Activated naive CD8-positive, alpha-beta T cell treated with anti-CD3 and anti-CD28 coated beads, Interleukin-2, amount 10 ng/mL, durations not matched to agents 7 days and 5 days (primary cell): ENCODE results near the gene NPLOC4. TPM values are rescaled to one million over a fixed set of nuclear protein-coding genes. Genes with fewer than 3 reads are reported as not detected.

Experiments used
- ATAC-seq: fragments of 150-1000 bp; cut with Tn5 transposase; one replicate; pipeline ENCODE4 v1.10.0; 2021; ENCODE audit warnings: low read depth, moderate library complexity
- POLR2A ChIA-PET: fragments of 350-600 bp; sonication (Branson Sonifier 250); formaldehyde crosslinking; loops from one replicate; lab custom pipeline; 2021; ENCODE audit warnings: antibody characterized with exemption; lab: Charles Lee
- DNase-seq: peaks from one replicate; pipeline ENCODE4 v3.0.0; 2021
- H3K27ac Mint-ChIP-seq: one replicate; pipeline ENCODE4 v1.8.0; 2022; ENCODE audit warnings: mild to moderate bottlenecking, mixed read lengths
- H3K27me3 Mint-ChIP-seq: one replicate; pipeline ENCODE4 v1.8.0; 2022; ENCODE audit warnings: mild to moderate bottlenecking, moderate library complexity, mixed read lengths
- H3K36me3 Mint-ChIP-seq: one replicate; pipeline ENCODE4 v1.8.0; 2021; ENCODE audit warnings: mild to moderate bottlenecking, mixed read lengths
- H3K4me1 Mint-ChIP-seq: one replicate; pipeline ENCODE4 v1.8.0; 2021; ENCODE audit warnings: mixed read lengths
- H3K4me3 Mint-ChIP-seq: one replicate; pipeline ENCODE4 v1.8.0; 2022; ENCODE audit warnings: mild to moderate bottlenecking, moderate library complexity, mixed read lengths
- H3K9me3 Mint-ChIP-seq: one replicate; pipeline ENCODE4 v1.8.0; 2021; ENCODE audit warnings: mixed read lengths
- total RNA-seq, 2 experiments: library from RNA; stranded (reverse); gene quantifications; one replicate each; pipeline ENCODE4 v1.2.3, GENCODE V29; 2021

The NPLOC4 gene
- total RNA-seq, 2 experiments from 2014 or later = 96.9 to 109 TPM

DNA sequence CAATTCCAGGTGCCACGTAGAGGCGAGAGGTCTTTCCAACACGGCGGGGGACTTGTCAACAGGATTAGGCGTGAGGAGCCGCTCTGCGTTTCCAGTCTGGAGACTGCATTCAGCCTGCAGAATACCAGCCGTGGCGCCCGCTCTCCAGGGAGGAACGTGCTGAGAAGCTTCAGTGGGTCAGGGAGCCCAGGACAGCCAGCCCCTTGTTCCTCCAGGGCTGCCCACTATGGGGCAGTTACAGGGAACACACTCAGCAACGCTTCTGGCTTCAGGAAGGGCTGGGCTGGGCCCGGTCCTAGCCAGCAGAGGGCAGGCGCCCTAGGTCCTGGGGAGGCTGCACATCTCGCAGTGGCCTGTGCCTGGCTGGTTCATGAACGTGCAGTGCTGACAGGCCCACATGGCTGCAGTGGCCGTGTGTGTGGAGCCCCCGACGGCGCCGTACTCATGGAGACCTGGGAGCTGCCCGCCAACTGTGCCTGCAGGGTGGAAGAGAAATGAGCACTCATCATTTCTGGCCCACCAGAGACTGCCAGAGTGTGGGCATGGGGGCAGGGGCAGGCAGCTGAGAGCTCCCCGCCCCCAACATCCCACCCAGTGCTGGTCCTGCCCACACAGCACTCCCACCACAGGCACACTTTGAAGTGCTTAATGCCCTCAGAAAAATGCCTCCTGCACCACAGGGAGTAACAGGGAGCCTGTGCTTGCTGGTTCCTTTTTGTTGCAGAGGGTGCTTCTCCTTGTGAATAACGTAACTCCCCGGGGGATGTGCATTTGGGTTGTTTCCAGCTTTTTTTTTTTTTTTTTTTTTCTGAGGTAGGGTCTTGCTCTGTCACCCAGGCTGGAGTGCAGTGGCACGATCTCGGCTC, 77.7 kb downstream of the NPLOC4 start:
- no peak for ATAC-seq
- Mint-ChIP-seq H3K9me3 (no peaks in the 10 kb centered on the region), H3K27ac (no peak overlapping the region), H3K27me3 (no peaks in the 10 kb centered on the region), H3K4me3 (no peak overlapping the region), H3K36me3 (peaks cover 10% of the 10 kb centered on the region), H3K4me1 (peaks cover 3% of the 10 kb centered on the region)
- DNase-seq = no peak
- POLR2A ChIA-PET = no interaction called here

DNA sequence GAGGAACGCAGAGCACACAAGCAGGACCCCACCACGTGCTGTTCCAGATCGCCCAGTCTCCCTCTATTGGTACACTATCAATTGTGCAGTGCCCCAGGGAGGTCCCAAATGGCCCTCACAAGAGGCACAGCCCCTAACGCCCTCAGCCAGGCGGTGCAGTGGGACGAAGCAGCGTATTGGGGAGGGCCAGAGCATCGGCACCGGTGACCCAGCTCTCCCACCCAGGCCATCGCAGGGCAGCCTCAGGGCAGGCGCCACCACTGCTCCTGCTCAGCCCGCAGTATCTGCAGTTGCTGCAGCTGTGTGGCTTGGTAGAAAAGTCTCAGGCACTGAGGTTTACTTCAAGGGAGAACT, 78.8 kb downstream of the NPLOC4 start:
- DNase-seq = no peak
- POLR2A ChIA-PET = no interaction called here
- H3K4me3 Mint-ChIP-seq = no peak overlapping the region
- H3K36me3 Mint-ChIP-seq = peaks cover 10% of the 10 kb centered on the region
- no peak overlapping the region for H3K27ac Mint-ChIP-seq
- H3K4me1 Mint-ChIP-seq = peaks cover 12% of the 10 kb centered on the region
- no peaks in the 10 kb centered on the region for H3K9me3 Mint-ChIP-seq
- H3K27me3 Mint-ChIP-seq = no peaks in the 10 kb centered on the region
- no peak for ATAC-seq

DNA sequence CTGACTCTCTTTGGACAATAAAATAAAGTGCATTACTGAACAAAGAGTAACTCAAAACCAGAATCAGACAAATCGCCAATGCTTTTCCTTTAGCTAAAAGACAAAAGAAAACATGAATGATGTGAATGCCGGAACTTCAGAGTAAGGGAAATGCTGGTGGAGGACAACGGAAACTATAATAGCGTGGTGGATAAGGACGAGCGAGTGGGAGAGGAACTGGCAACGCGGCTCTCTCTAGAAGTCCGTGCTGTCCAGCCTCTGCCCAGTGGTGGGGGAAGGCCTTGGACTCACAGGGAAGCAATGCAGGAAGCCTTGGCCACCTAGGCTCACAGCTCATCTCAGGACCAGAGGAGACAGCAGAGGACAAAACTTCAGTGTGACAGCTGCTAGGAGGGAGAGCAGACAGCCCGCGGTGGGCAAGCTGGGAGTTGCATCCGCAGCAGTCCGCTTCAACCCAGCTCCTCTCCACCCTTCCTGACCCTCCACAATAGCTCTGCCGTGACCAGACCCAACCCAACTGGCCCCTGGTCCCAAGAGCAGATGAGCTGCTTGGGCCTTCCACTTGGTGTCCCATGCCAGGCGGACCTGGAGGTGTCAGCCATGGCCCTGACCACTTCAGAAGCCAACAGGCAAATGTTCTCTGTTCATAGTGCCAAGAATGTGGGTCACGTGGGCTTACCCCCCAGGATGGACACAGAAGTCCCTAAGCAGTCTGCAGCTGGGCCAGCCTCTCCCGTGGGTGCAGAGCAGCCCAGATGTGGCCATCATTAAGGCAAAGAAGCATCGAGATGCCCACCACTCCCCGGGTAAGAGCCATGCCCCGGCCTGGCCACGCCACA, 79.4 kb downstream of the NPLOC4 start:
- H3K4me1 Mint-ChIP-seq = peaks cover 12% of the 10 kb centered on the region
- H3K9me3 Mint-ChIP-seq = no peaks in the 10 kb centered on the region
- POLR2A ChIA-PET = no interaction called here
- no peak overlapping the region for H3K4me3 Mint-ChIP-seq
- DNase-seq = no peak
- peaks cover 8% of the 10 kb centered on the region for H3K36me3 Mint-ChIP-seq
- H3K27me3 Mint-ChIP-seq = no peaks in the 10 kb centered on the region
- peak overlapping the region; percentile 8 for H3K27ac Mint-ChIP-seq
- ATAC-seq = no peak

DNA sequence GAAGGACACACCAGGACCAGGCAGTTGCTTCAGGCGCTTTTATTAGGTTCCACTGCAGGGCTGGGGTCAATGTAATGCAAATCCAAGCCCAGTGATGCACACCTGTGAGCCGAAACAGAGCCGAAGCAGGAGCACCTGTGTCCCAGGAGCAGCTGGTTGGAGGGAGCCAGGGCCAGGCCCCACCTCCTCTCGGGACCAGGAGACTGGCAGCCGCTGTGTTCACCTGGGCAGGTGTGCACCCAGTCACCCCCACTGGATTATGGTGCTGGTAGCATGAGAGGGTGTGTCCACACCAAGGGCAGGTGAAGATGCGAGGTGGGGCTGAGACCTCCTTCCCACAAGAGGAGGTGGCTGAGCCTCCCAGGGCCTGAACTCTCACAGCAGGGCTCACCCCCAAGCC, 80.0 kb downstream of the NPLOC4 start:
- Mint-ChIP-seq H3K27me3 (no peaks in the 10 kb centered on the region), H3K27ac (peak overlapping the region; percentile 8), H3K4me3 (no peak overlapping the region), H3K36me3 (peaks cover 6% of the 10 kb centered on the region), H3K9me3 (no peaks in the 10 kb centered on the region), H3K4me1 (peaks cover 12% of the 10 kb centered on the region)
- ATAC-seq (no peak), DNase-seq (no peak)
- POLR2A ChIA-PET = no interaction called here

DNA sequence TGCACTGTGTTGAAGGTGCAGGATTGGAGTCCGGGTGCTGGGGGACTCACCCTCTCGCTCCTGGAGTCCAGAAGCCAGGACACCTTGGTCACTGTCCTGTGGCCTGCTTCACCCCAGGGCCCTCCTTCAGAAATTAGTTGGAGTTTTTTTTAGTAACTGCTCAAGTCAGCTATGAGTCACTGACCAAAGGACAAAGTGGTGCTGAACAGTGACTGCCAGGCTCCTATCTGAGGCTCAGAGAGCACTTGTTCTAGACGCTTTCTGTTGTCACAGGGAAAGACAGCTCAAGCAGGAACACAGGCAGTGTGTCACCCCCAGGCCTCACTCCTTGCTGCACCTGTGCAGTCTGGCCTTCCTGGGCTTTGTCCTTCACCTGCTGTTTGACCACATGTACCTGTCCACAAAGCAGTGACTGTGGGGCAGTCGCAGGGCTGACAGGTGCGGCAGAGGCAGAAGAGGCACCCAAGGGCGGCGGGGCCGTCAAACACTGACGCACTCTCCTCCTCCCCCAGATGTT, 80.7 kb downstream of the NPLOC4 start:
- ATAC-seq = no peak
- POLR2A ChIA-PET = no interaction called here
- H3K27ac Mint-ChIP-seq = no peak overlapping the region
- no peaks in the 10 kb centered on the region for H3K9me3 Mint-ChIP-seq
- H3K27me3 Mint-ChIP-seq = no peaks in the 10 kb centered on the region
- peaks cover 16% of the 10 kb centered on the region for H3K4me1 Mint-ChIP-seq
- H3K4me3 Mint-ChIP-seq = no peak overlapping the region
- H3K36me3 Mint-ChIP-seq = peaks cover 6% of the 10 kb centered on the region
- no peak for DNase-seq

DNA sequence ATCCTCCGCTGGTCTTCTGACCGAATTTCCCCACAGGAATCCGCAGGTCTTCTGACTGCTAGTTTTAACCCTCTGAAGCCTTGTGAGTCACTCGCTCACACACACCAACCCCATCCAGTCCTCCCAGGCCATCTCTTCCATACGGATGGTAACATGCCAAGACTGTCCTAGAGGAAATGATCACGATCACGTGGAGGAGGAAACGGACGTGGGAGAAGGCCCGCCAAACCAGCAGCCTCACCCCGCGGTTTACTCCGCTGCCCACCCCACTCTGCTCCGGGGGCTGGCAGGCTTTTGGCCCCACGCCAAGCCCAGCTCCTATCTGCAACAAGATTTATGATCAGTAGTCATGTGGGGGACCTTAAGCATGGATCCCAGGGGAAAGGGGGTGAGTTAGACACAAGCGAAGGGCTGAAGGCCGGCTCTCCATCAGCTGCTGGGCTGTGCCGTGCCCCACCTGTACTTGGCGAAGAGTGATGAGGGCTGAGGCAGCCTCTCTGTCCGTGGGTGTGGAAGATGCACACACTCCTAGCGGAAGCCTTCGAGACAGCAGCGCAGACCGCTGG, 83.2 kb downstream of the NPLOC4 start:
- no peaks in the 10 kb centered on the region for H3K27me3 Mint-ChIP-seq
- H3K36me3 Mint-ChIP-seq = peaks cover 8% of the 10 kb centered on the region
- peak overlapping the region; percentile 88 for H3K27ac Mint-ChIP-seq
- H3K9me3 Mint-ChIP-seq = no peaks in the 10 kb centered on the region
- peak overlapping the region; percentile 87 for H3K4me3 Mint-ChIP-seq
- ATAC-seq (peak; percentile 1), DNase-seq (no peak)
- H3K4me1 Mint-ChIP-seq = peaks cover 19% of the 10 kb centered on the region
- POLR2A ChIA-PET = interaction anchor here (0.7 to 3.2 kb wide), 4 partner anchors 40 to 286 kb away, joined by 3 to 50 read pairs (median 4); partner anchors contain the start of gene ACTG1

DNA sequence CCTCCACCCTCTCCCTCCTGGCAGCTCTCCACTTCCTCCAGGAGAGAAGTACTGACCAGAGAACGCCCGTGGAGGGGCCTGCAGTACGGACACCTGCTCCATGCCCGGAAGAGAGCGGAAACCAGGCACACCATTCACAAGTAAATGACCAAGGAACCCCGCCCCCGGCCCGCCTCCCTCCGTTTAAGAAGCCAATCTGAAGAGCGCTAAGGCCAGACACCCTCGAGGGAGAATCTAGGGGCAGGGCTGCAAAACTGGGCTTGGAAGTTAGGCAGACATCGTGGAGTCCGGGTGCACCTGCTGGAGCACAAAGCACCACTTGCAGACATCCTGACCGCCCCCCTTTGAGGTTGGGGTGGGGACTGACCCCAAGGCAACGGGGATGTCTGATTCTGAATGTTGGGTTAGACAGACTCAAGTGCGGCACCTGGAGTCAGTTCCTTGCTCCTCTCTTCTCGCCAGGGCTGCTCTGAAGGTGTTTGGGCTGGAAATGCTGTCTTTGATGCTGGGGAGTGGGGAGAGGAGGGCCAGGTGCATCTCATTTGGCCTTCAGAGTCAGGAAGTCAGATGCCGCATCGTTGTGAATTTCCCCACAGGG, 83.8 kb downstream of the NPLOC4 start:
- peaks cover 7% of the 10 kb centered on the region for H3K36me3 Mint-ChIP-seq
- peak overlapping the region; percentile 87 for H3K4me3 Mint-ChIP-seq
- DNase-seq = peak; percentile 73
- peak; percentile 77 for ATAC-seq
- H3K27ac Mint-ChIP-seq = peak overlapping the region; percentile 88
- peaks cover 19% of the 10 kb centered on the region for H3K4me1 Mint-ChIP-seq
- POLR2A ChIA-PET = interaction anchor here (0.7 to 3.2 kb wide), 8 partner anchors 14 to 314 kb away, joined by 3 to 50 read pairs (median 6); partner anchors contain the start of genes ACTG1, NDUFAF8 and TEPSIN
- H3K9me3 Mint-ChIP-seq = no peaks in the 10 kb centered on the region
- H3K27me3 Mint-ChIP-seq = no peaks in the 10 kb centered on the region

DNA sequence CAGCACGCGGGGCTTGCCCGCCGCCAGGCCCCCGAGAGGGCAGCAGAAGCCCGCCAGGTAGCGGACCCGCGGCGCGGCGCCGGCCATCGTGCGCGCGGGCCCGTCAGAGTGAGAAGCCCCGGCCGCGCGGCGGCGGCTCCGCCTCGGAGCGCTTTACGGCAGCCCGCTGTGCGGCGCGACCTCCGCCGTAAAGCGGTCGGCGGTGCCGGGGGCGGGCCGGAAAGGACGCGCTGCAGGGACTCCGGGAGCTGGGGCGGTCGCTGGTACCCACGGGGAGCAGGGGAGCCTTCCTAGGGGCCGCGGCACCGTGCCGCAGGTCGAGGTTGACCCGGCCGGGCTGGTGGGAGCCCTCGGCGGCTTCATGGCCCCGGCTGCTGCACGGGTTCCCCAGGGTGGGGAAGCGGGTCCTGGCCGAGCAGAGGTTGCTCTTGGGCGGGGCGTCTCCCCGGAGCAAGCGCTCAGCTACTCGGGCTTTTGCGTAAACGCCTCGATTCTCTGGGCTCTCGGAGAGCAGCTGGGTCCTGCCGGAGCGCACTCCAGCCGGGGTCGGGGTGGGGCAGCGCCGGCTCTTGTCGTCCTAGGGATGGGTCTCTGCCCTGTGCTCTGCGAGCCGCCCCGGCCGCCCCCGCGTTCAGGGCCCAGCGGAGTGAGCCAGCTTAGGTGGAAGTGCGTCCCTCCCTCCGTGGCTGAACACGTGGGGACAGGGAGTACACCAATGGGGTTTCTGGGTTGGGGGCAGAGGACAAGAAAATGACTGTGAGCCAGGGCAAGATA, 84.5 kb downstream of the NPLOC4 start, which contains the start of gene FAAP100:
TSS of gene FAAP100 (minus strand) at position 110 of the 774 bp plus-strand sequence. CDS start at position 87, 23 bp downstream.
- H3K9me3 Mint-ChIP-seq = no peaks in the 10 kb centered on the region
- DNase-seq (peak; percentile 93), ATAC-seq (peak; percentile 56)
- POLR2A ChIA-PET = interaction anchor here (0.6 to 3.2 kb wide), 14 partner anchors 9 to 313 kb away, joined by 3 to 50 read pairs (median 6); partner anchors contain the start of genes ACTG1, CCDC137, NDUFAF8 and OXLD1
- H3K4me1 Mint-ChIP-seq = peaks cover 19% of the 10 kb centered on the region
- H3K36me3 Mint-ChIP-seq = peaks cover 7% of the 10 kb centered on the region
- H3K4me3 Mint-ChIP-seq = peak within 1 kb of the TSS; percentile 88
- H3K27me3 Mint-ChIP-seq = no peaks in the 10 kb centered on the region
- H3K27ac Mint-ChIP-seq = peak within 1 kb of the TSS; percentile 88

DNA sequence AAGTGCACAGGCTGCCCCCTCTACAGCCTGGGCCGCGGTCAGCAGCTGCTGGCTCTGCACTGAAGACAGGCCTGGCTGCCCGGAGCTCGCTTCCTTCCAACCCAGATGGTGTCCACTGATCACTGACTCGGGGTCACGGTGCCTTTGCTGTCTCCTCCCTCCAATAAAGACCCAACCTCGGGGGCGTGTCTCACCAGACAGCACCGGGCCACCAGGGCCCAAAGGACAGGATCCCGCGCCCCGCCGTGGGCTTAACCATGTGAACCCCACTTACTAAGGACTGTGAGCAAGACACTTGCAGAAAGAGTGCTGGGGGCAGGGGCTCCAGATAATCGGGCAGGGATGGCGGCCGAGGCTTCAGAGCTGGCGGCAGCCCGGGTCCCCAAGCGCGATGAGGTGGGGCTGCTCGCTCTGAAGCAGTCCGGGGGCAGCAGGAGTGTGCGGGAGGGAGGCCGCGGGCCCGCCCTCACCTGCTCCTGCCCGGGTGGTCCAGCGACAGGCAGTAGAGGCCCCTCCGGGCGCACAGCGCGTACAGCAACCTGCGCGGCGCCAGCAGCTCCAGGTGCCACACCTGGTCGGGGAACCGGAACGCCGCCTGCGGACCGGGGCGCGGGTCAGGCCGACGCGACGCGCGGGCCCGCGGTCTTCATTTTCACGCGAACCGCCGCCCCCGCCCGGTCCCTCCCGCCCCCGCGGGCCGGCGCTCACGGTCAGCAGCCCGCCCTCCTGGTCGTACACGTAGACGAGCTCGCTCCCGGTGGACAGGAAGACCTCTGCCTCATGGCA, 85.3 kb downstream of the NPLOC4 start:
- H3K9me3 Mint-ChIP-seq = no peaks in the 10 kb centered on the region
- DNase-seq (no peak), ATAC-seq (peak; percentile 3)
- H3K4me1 Mint-ChIP-seq = peaks cover 19% of the 10 kb centered on the region
- H3K36me3 Mint-ChIP-seq = peaks cover 4% of the 10 kb centered on the region
- H3K27me3 Mint-ChIP-seq = no peaks in the 10 kb centered on the region
- POLR2A ChIA-PET = interaction anchor here (0.6 to 3.2 kb wide), 14 partner anchors 8 to 312 kb away, joined by 3 to 50 read pairs (median 6); partner anchors contain the start of genes ACTG1, CCDC137, NDUFAF8 and OXLD1
- peak overlapping the region; percentile 74 for H3K27ac Mint-ChIP-seq
- H3K4me3 Mint-ChIP-seq = peak overlapping the region; percentile 88

DNA sequence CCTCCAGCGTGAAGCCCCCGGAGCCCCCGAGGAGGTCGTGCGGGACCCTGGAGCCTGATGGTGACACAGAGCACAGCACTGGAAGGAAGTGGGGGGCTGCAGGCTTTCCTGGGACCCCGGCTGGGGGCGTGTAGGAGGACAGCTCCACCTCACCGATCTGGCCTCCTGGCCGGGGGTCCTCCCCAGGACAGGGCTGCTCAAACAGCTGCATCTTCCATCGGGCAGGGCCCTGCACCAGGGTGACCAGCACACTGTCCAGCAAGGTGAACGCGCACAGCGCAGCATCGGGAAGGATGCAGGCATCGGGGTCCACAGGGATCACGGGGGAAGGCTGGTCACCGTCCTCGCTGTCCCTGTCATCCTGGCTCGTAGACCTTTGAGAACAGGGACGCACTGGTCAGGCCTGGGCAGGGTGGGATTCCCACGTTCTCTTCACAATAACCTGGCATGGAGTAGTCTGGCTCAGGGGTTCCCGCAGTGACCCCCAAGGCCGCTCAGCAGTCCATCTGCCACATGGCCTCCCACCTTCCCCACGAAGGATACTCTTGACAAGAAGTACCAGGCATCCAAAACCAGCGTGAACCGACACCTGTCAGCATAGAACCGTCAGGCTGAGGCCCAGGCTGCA, 86.0 kb downstream of the NPLOC4 start:
- Mint-ChIP-seq H3K36me3 (peaks cover 2% of the 10 kb centered on the region), H3K27ac (peak overlapping the region; percentile 74), H3K4me3 (peak overlapping the region; percentile 88), H3K27me3 (no peaks in the 10 kb centered on the region), H3K9me3 (no peaks in the 10 kb centered on the region), H3K4me1 (peaks cover 19% of the 10 kb centered on the region)
- ATAC-seq (no peak), DNase-seq (no peak)
- POLR2A ChIA-PET = interaction anchor here (1.0 to 3.2 kb wide), 2 partner anchors 32 to 37 kb away, joined by 4 to 50 read pairs; partner anchors contain the start of gene ACTG1

DNA sequence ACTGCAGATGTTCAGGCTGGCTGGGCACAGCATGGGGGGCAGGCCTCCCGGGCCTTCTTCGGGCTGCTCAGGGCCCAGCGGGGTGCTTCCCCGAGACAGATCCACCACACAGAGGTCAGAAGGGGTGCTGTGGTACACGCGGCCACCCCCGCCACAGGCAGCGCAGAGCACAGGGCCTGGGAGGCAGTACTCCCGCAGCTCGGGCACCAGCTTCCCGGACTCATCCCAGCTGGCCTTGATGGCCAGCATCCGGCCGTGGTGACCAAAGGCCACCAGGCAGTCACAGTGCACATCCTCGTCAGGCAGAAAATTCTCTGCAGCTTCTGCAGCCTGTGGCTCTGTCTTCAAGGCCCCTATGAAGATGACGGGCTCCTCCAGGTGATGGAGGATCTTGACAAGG, 86.6 kb downstream of the NPLOC4 start:
- H3K27me3 Mint-ChIP-seq = no peaks in the 10 kb centered on the region
- no peak for DNase-seq
- ATAC-seq = no peak
- H3K4me1 Mint-ChIP-seq = peaks cover 19% of the 10 kb centered on the region
- H3K27ac Mint-ChIP-seq = no peak overlapping the region
- H3K36me3 Mint-ChIP-seq = peaks cover 2% of the 10 kb centered on the region
- H3K9me3 Mint-ChIP-seq = no peaks in the 10 kb centered on the region
- peak overlapping the region; percentile 88 for H3K4me3 Mint-ChIP-seq
- POLR2A ChIA-PET = interaction anchor here (1.0 kb wide), 1 partner anchor 32 kb away, joined by 4 read pairs; no protein-coding TSS in a partner anchor
